Epidermal melanocyte (primary cell): ENCODE measurements around the gene PLEKHO1.
"Not testable (repeated sequence)": the region's sequence is repeated elsewhere in the genome, so short reads cannot be mapped to it uniquely, and the experiment has no call there.

Experiments used
- DNase-seq: peaks from one replicate; pipeline ENCODE4 v3.0.0; 2011; ENCODE audit warnings: low spot score; ENCODE audit not compliant: insufficient read length

Gene PLEKHO1

GRCh38 chr1:150173141-150173585 lies 23.4 kb downstream of the PLEKHO1 start:
- no peak for DNase-seq

DNA sequence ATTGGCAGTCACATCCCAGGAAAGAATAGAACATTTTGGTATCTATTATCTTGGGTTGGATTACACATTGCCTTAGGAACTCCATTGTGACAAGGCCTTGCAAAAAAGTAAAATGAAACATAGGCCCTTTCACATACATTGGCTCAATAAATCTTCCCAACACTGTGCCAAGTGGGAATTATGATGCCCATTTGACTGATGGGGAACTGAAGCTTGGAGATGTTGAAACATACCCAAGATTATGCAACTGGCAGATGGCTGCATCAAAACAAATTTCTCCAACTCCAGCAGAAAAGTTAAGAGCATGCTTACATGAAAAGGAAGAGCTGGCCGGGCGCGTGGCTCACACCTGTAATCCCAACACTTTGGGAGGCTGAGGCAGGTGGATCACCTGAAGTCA lies 26.9 kb downstream of the PLEKHO1 start:
- no peak for DNase-seq

GRCh38 chr1:150178548-150178947 lies 28.8 kb downstream of the PLEKHO1 start:
- no peak for DNase-seq

DNA sequence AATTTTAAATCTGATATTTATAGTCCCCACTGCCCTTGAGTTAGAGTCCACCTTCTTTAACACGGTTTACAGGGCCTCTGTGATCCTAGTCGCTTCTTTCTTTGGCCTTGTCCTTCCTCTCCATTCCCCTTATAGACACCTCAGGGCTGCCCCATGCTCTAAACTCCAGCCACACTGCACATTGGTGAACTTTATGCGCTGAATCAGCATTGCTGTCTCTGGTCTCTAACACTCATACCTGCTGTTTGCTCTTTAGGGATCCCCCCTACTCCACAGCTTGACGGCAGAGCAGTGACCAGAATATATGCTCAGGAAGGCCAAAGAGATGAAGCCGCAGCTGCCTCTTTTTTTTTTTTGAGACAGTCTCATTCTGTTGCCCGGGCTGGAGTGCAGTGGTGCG lies 30.2 kb downstream of the PLEKHO1 start:
- DNase-seq, result no peak

DNA sequence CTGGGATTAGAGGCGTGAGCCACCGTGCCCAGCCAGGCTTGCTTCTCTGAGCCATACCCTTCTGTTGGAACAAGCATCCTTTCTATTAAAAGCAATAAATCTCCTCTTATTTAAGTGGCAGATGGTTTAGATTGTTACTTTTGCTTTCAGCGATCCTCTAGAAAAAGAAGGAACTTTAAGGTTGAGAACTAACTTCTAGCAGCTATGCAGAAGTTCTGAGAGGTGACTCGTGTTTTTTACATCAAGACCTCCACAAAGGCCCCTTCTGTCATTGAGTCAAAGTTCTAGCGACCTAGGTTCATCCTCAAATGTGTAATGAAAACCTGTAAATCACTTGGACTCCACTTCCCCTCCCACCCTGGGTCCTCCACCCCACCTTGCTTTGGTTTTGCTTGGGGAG lies 30.8 kb downstream of the PLEKHO1 start:
- DNase-seq, result no peak

- peak; percentile 35 for DNase-seq
Observed at GRCh38 chr1:150182247-150182646, 32.5 kb downstream of the PLEKHO1 start.

- DNase-seq, result no peak
Observed at GRCh38 chr1:150183061-150183460, 33.3 kb downstream of the PLEKHO1 start.

- DNase-seq, result no peak
Observed at GRCh38 chr1:150185481-150185880, 35.8 kb downstream of the PLEKHO1 start.

- DNase-seq, result not testable (repeated sequence)
Observed at GRCh38 chr1:150186438-150186788, 36.7 kb downstream of the PLEKHO1 start.

- no peak for DNase-seq
Observed at GRCh38 chr1:150186789-150187559, 37.3 kb downstream of the PLEKHO1 start.

- DNase-seq, result no peak
Observed at GRCh38 chr1:150187560-150187931, 37.8 kb downstream of the PLEKHO1 start.

GRCh38 chr1:150192012-150192411 lies 42.3 kb downstream of the PLEKHO1 start:
- DNase-seq, result no peak

- DNase-seq, result no peak
Observed at GRCh38 chr1:150194381-150195031, 44.8 kb downstream of the PLEKHO1 start.

DNA sequence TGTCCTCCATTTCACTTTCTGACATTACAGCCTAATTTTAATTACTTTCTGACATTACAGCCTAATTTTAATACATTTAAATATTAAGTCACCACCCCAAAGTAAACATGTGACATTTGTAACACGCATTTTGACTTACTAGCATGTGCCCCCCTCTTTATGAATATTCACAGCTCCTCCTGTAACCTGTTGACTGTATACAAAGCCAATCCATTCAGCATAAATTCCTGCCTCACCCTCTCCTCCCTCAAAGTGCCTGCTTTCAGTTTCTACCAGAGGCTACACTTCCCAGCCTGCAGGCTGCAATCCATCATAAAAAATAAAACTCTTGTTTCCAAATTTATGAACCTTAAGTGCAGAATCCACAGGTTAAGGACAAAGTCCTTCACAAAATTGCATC lies 46.7 kb downstream of the PLEKHO1 start:
- DNase-seq, result no peak

DNA sequence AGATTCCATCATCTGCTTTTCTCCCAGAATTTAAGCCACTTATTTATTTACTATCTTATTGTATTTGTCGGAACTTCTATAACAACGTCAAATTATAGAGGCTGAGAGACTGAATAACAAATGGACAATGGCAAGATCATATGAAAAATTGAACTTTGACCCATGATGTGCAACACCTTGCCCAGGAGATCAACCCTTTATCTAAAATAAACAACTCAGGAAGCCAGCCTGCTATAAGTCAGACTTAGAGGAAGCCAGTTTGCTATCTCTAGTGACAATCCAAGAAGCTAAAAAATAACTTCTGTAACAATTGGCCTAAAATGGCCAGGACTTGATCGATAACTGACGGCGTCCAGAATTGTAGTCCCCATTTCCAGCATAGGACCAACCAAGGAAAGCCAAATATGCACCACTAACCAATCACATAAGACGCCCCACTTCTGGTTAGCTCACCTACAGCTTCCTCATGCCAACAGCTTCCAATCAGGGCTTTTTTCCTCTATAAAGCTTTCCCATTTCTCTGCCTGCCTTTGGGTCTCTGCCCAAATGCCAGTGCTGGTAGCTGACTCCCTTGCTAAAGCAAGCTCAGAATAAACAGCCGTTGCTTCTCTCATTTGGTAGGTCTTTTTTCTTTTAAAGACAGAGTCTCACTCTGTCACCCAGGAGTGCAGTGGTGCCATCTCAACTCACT lies 57.7 kb downstream of the PLEKHO1 start:
- no peak for DNase-seq

DNA sequence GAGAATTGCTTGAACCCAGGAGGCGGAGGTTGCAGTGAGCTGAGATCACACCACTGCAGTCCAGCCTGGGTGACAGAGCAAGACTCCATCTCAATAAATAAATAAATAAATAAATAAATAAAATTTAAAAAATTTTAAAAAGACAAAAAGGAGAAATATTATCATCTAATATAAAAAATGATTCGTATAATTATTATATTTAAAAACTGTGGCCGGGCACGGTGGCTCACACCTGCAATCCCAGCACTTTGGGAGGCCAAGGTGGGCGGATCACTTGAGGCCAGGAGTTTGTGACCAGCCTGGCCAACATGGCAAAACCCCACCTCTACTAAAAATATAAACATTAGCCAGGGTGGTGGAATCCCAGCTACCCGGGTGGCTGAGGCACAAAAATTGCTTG lies 58.7 kb downstream of the PLEKHO1 start:
- not testable (repeated sequence) for DNase-seq
